K562 (cell line): Measurements from ENCODE around the gene AGXT. TPM values are rescaled to one million over a fixed set of nuclear protein-coding genes. Genes with fewer than 3 reads are reported as not detected.

ENCODE experiments used
- ATAC-seq: fragments of 200-7000 bp; cut with Tn5 transposase; 3 replicates; pipeline ENCODE4 v1.9.1; 2020; ENCODE audit warnings: moderate library complexity
- BruUV-seq: library from RNA; stranded (reverse); fragments of 400-500 nt; replicated peaks from 2 replicates; lab custom pipeline; 2021; lab: Mats Ljungman, UMichigan
- CTCF ChIA-PET: fragments of 300-600 bp; formaldehyde crosslinking; extraction: SDS; loops from one replicate; lab custom pipeline; 2021; ENCODE audit warnings: low intra/inter-chr PET ratio; lab: Yijun Ruan, JAX
- POLR2A ChIA-PET: fragments of 300-600, 350-650 bp; sonication (Branson Sonifier 250); formaldehyde crosslinking; extraction: SDS; loops from one replicate; lab custom pipeline; 2021; ENCODE audit warnings: antibody characterized with exemption, inconsistent platforms; lab: Yijun Ruan, JAX
- DNase-seq, 4 experiments: peaks; one replicate each; pipeline versions ENCODE4 v3.0.0 to v3.0.0-alpha.2; 2011 to 2018; ENCODE audit warnings: low spot score in 3 of 4, mixed read lengths in 3 of 4; ENCODE audit errors: extremely low read depth in 1 of 4
- FAIRE-seq: peaks from 2 replicates; lab custom pipeline; 2011; peaks lifted over from hg19 to GRCh38; lab: Jason Lieb, UNC
- H2AFZ ChIP-seq: 2 replicates; pipeline ENCODE4 v1.6.0; 2011; ENCODE audit warnings: low read depth, low read length, control low read depth, inconsistent platforms
- H3K27ac ChIP-seq: fragments of 200-600 bp; 3 replicates; pipeline ENCODE4 v1.8.0; 2011; ENCODE audit warnings: low read depth, mild to moderate bottlenecking, control low read depth, inconsistent platforms, low read length, moderate library complexity, mixed read lengths; ENCODE audit errors: extremely low read depth
- H3K27me3 ChIP-seq, 2 experiments: fragments of 300-600 bp in 1 of 2; 2 replicates in 1 of 2; 3 replicates in 1 of 2; pipeline versions ENCODE4 v1.6.0 to v1.8.0; 2011; ENCODE audit warnings: inconsistent platforms in 2 of 2, low read length in 2 of 2, mild to moderate bottlenecking in 1 of 2, mixed read lengths in 1 of 2, moderate library complexity in 1 of 2; ENCODE audit not compliant: control insufficient read depth in 2 of 2, insufficient read depth in 2 of 2
- H3K36me3 ChIP-seq: fragments of 300-600 bp; 3 replicates; pipeline ENCODE4 v1.8.0; 2011; ENCODE audit warnings: mild to moderate bottlenecking, low read length, inconsistent platforms; ENCODE audit not compliant: control insufficient read depth, insufficient read depth
- H3K4me1 ChIP-seq, 2 experiments: fragments of 200-600 bp in 1 of 2; replicated peaks in 1 of 2; 2 replicates in 1 of 2; 3 replicates in 1 of 2; pipeline versions ENCODE4 v1.5.1 to v1.8.0; 2011; ENCODE audit warnings: inconsistent platforms in 2 of 2, low read length in 2 of 2, mild to moderate bottlenecking in 1 of 2, mixed read lengths in 1 of 2, moderate library complexity in 1 of 2; ENCODE audit not compliant: control insufficient read depth in 2 of 2, insufficient read depth in 2 of 2
- H3K4me2 ChIP-seq: 2 replicates; pipeline ENCODE4 v1.6.1; 2011; ENCODE audit warnings: low read length, control low read depth, inconsistent platforms, mixed read lengths; ENCODE audit not compliant: insufficient read depth
- H3K4me3 ChIP-seq: fragments of 200-600 bp; sonication (generic), shearing (Covaris generic); 2 replicates; pipeline ENCODE4 v1.5.1; 2016; ENCODE audit warnings: control low read depth, inconsistent platforms
- H3K79me2 ChIP-seq: fragments of 200-600 bp; 3 replicates; pipeline ENCODE4 v1.8.0; 2011; ENCODE audit warnings: low read length, inconsistent platforms; ENCODE audit not compliant: control insufficient read depth, insufficient read depth
- H3K9ac ChIP-seq, 2 experiments: 2 replicates each; pipeline versions ENCODE4 v1.6.0 to v1.6.1; 2011; ENCODE audit warnings: low read depth in 2 of 2, low read length in 2 of 2, control low read depth in 1 of 2, inconsistent platforms in 1 of 2, mild to moderate bottlenecking in 1 of 2, mixed read lengths in 1 of 2; ENCODE audit not compliant: insufficient read depth in 1 of 2
- H3K9me1 ChIP-seq: one replicate; pipeline ENCODE4 v1.6.0; 2011; ENCODE audit warnings: inconsistent platforms, mild to moderate bottlenecking, low read length, moderate library complexity; ENCODE audit not compliant: control insufficient read depth, insufficient read depth
- H3K9me3 ChIP-seq: replicated peaks from 2 replicates; pipeline ENCODE4 v1.5.1; 2011; ENCODE audit warnings: low read depth, low read length, inconsistent platforms; ENCODE audit not compliant: control insufficient read depth, insufficient read depth
- H4K20me1 ChIP-seq: replicated peaks from 2 replicates; pipeline ENCODE4 v1.6.1; 2011; ENCODE audit warnings: low read length, inconsistent platforms, mixed read lengths; ENCODE audit not compliant: control insufficient read depth, insufficient read depth
- AFF1 ChIP-seq, 2 experiments: fragments of 450-650 bp; IDR thresholded peaks; 2 replicates each; pipeline ENCODE4 v1.6.1; 2018; ENCODE audit warnings: mild to moderate bottlenecking in 2 of 2, low read depth in 1 of 2; ENCODE audit not compliant: partially characterized antibody in 2 of 2
- ARID2 ChIP-seq: fragments of 450-650 bp; IDR thresholded peaks from 2 replicates; pipeline ENCODE4 v1.6.1; 2017; ENCODE audit warnings: antibody characterized with exemption, mild to moderate bottlenecking
- ATF4 ChIP-seq: fragments of 450-650 bp; formaldehyde crosslinking; IDR thresholded peaks from 2 replicates; pipeline ENCODE4 v1.4.0; 2022; ENCODE audit warnings: mild to moderate bottlenecking, moderate library complexity
- CCAR2 ChIP-seq: fragments of 200-400 bp; formaldehyde crosslinking; IDR thresholded peaks from 2 replicates; pipeline ENCODE4 v1.6.1; 2017; ENCODE audit warnings: mild to moderate bottlenecking, low read depth, low read length
- HIVEP1 ChIP-seq: fragments of 250-450 bp; sonication (Bioruptor Pico); IDR thresholded peaks from 2 replicates; pipeline ENCODE4 v1.4.0; 2020; ENCODE audit warnings: mild to moderate bottlenecking
- IRF2 ChIP-seq: sonication (generic); formaldehyde crosslinking; IDR thresholded peaks from 2 replicates; pipeline ENCODE4 v1.8.1; 2022; ENCODE audit warnings: mild to moderate bottlenecking, missing genetic modification reagents
- IRF9 ChIP-seq: fragments of 450-650 bp; IDR thresholded peaks from 2 replicates; pipeline ENCODE4 v1.6.1; 2016; ENCODE audit warnings: missing biosample characterization, missing genetic modification characterization
- MAFF ChIP-seq: IDR thresholded peaks from 2 replicates; pipeline ENCODE4 v1.6.1; 2012; ENCODE audit warnings: low read length, improper control_type of control experiment
- MXI1 ChIP-seq: IDR thresholded peaks from 2 replicates; pipeline ENCODE4 v1.6.1; 2011; ENCODE audit warnings: low read depth, mild to moderate bottlenecking, improper control_type of control experiment, low read length
- PTRF ChIP-seq: fragments of 450-650 bp; IDR thresholded peaks from 2 replicates; pipeline ENCODE4 v1.6.1; 2016; ENCODE audit warnings: mild to moderate bottlenecking, missing genetic modification characterization, missing compliant biosample characterization
- SAFB2 ChIP-seq: fragments of 200-400 bp; formaldehyde crosslinking; IDR thresholded peaks from 2 replicates; pipeline ENCODE4 v1.6.1; 2018; ENCODE audit warnings: borderline replicate concordance, low read length, low read depth, moderate library complexity; ENCODE audit not compliant: severe bottlenecking
- UBTF ChIP-seq, 2 experiments: IDR thresholded peaks; 2 replicates each; pipeline ENCODE4 v1.6.1; 2012; ENCODE audit warnings: improper control_type of control experiment in 2 of 2, low read depth in 2 of 2, low read length in 2 of 2, borderline replicate concordance in 1 of 2
- ZNF3 ChIP-seq: fragments of 250-450 bp; sonication (Bioruptor Pico); IDR thresholded peaks from 2 replicates; pipeline ENCODE4 v1.5.0; 2021; ENCODE audit warnings: mild to moderate bottlenecking, moderate library complexity
- ZNF77 ChIP-seq: fragments of 250-450 bp; sonication (Bioruptor Pico); IDR thresholded peaks from 2 replicates; pipeline ENCODE4 v1.5.0; 2020
- ZZZ3 ChIP-seq: fragments of 450-650 bp; IDR thresholded peaks from 2 replicates; pipeline ENCODE4 v1.6.1; 2016; ENCODE audit warnings: antibody characterized with exemption, mild to moderate bottlenecking, moderate library complexity
- WGBS: fragments of 100-300 bp; shearing (Covaris generic); methylation state at CpG from one replicate; pipeline ENCODE4 v1.1.6; 2016; ENCODE audit warnings: low coverage, mixed read lengths; ENCODE audit not compliant: insufficient coverage; ENCODE audit errors: missing lambda C conversion rate; 5-methylcytosine and 5-hydroxymethylcytosine counted together
- in situ Hi-C: fragments of 300-500 bp; cut with MboI; formaldehyde crosslinking; loops from 4 replicates; pipeline ENCODE4 v1.15.0; 2018; ENCODE audit warnings: inconsistent platforms, mixed read lengths
- intact Hi-C: fragments of 100-400 bp; cut with micrococcal nuclease; formaldehyde crosslinking; loops from 2 replicates; pipeline ENCODE4 v1.14.2; 2022
- polyA plus RNA-seq, 8 experiments: library from polyadenylated mRNA; depleted of rRNA in 4 of 8; stranded (reverse) in 5 of 8; unstranded in 3 of 8; fragments of >200 nt; fragmentation: Nextera tagmentation in 2 of 8; fragmentation: Illumina TruSeq in 1 of 8; extraction: Ambion mirVana in 2 of 8; extraction: Trizol in 1 of 8; gene quantifications; 2 replicates each; pipeline versions ENCODE4 v1.2.1 to v1.2.3, GENCODE V29; 2011 to 2014; ENCODE audit warnings: inconsistent platforms in 1 of 8, missing spikeins in 1 of 8
- total RNA-seq, 7 experiments: library from RNA; depleted of rRNA in 6 of 7; stranded (reverse); fragments of >200 nt in 6 of 7; fragmentation: Illumina TruSeq in 2 of 7; extraction: Trizol in 2 of 7; gene quantifications; 2 replicates each; pipeline versions ENCODE4 v1.2.1 to v1.2.3, GENCODE V29; 2011 to 2021; ENCODE audit warnings: low replicate concordance in 1 of 7

The AGXT gene
- total and polyA plus RNA-seq, 9 of the 15 experiments (the other 6 are each of a cell fraction or from before 2014, with no cell fraction given): 0.18 TPM; not detected in 8

GRCh38 chr2:240893363-240893844 lies 24.8 kb downstream of the AGXT start:
- Histone ChIP-seq H3K36me3 (no peaks in the 10 kb centered on the region), H3K79me2 (no peaks in the 10 kb centered on the region), H3K27ac (no peak overlapping the region), H3K4me2 (no peak overlapping the region), H3K4me1 (peaks cover 0 to 7% of the 10 kb centered on the region in 2 experiments; a peak in 2 of 5 replicates), H4K20me1 (0 out of 2 replicates have a peak, but pooled peaks cover 7% of the 10 kb centered on the region), H3K27me3 (peaks cover 0 to 18% of the 10 kb centered on the region in 2 experiments; a peak in 3 of 5 replicates), H3K9ac (no peak overlapping the region), H2AFZ (no peak overlapping the region), H3K4me3 (no peak overlapping the region), H3K9me3 (no peaks in the 10 kb centered on the region), H3K9me1 (no peaks in the 10 kb centered on the region)
- intact Hi-C loops (no loop called here), in situ Hi-C loops (no loop called here)
- ChIA-PET POLR2A (no interaction called here), CTCF (no interaction called here)
- DNase-seq: no peak
- FAIRE-seq: no peak
- WGBS: 0% methylated on average over 8 of the region's 17 CpGs
- BruUV-seq: no TSS peak
- ATAC-seq: peak; percentile 45
- TF ChIP-seq MXI1 (no peak), IRF2 (CRISPR knock-in tag) (no peak), SAFB2 (no peak), ARID2 (no peak), ZNF77 (CRISPR knock-in tag) (no peak), UBTF (IDR thresholded peaks at IDR 0.05; ENCODE audit: borderline replicate concordance in 1 of 2, low read depth in 2 of 2, low read length in 2 of 2) (no peak), CCAR2 (no peak), IRF9 (tag) (no peak), PTRF (tag) (no peak), ZZZ3 (no peak), ATF4 (no peak), HIVEP1 (CRISPR knock-in tag) (no peak), AFF1 (IDR thresholded peaks at IDR 0.05; ENCODE audit: low read depth in 1 of 2, partially characterized antibody in 2 of 2) (no peak), MAFF (no peak), ZNF3 (CRISPR knock-in tag) (no peak)
